AG10803 (cell line): ENCODE data around the gene NFATC2.
A peak's percentile ranks its signal among the peaks of the same experiment; 100 is the strongest.

Experiments used
- DNase-seq: peaks from one replicate; pipeline ENCODE4 v3.0.0; 2010; ENCODE audit warnings: low read depth
- H3K4me3 ChIP-seq: 2 replicates; pipeline ENCODE4 v1.5.1; 2011; ENCODE audit warnings: mild to moderate bottlenecking, low read length, control low read depth
- TF ChIP-seq, protein P1 (sequence below): conservative IDR thresholded peaks from 2 replicates; pipeline ENCODE4 v1.5.1; 2011; ENCODE audit warnings: mild to moderate bottlenecking, low read length, control low read depth, inconsistent platforms

The NFATC2 gene

DNA sequence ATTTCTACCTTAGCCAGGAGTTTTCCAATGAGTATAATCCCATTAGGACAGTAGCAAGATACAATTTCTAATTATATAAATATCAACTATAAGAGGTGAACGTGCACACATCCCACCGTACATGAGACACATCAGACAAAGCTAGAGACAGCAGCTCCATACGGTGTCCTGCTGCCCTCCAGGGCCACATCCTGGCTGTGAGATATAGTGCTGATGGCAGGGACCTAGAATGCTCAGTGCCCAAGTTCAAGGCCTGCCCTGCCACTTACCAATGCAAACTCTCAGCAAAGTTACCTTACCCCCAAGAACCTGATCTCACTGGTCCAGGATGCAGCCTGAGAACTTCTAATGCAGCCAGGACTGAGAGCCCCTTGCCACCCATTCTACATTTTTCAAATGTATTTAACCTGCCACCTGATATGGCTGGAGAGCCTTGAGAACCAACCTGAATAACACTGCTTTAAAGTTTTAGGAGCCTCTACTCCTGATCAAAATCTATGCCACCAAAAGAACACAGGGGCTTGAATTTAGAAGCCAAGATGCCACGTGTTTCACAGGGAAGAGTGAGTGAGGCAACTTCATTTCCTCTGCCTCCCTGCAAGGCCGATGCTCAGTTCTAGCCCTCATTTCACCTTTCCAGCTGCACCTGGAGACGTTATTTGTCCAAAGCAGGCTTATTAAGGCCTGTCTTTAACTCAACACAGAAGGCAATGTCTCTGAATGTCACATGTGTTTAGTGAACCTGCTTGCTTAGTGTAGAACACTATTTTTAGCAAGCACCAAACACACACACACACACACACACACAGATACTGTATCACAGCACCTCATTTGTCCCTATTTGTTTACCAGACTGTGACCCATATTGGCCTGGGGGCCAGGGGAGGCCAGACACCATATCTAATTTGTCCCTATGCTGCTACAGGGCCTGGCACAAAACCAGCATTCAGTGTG, 6.1 kb downstream of the NFATC2 start:
- H3K4me3 ChIP-seq, result no peak overlapping the region
- DNase-seq, result no peak
- TF ChIP-seq, protein P1, sequence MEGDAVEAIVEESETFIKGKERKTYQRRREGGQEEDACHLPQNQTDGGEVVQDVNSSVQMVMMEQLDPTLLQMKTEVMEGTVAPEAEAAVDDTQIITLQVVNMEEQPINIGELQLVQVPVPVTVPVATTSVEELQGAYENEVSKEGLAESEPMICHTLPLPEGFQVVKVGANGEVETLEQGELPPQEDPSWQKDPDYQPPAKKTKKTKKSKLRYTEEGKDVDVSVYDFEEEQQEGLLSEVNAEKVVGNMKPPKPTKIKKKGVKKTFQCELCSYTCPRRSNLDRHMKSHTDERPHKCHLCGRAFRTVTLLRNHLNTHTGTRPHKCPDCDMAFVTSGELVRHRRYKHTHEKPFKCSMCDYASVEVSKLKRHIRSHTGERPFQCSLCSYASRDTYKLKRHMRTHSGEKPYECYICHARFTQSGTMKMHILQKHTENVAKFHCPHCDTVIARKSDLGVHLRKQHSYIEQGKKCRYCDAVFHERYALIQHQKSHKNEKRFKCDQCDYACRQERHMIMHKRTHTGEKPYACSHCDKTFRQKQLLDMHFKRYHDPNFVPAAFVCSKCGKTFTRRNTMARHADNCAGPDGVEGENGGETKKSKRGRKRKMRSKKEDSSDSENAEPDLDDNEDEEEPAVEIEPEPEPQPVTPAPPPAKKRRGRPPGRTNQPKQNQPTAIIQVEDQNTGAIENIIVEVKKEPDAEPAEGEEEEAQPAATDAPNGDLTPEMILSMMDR, result no peak

DNA sequence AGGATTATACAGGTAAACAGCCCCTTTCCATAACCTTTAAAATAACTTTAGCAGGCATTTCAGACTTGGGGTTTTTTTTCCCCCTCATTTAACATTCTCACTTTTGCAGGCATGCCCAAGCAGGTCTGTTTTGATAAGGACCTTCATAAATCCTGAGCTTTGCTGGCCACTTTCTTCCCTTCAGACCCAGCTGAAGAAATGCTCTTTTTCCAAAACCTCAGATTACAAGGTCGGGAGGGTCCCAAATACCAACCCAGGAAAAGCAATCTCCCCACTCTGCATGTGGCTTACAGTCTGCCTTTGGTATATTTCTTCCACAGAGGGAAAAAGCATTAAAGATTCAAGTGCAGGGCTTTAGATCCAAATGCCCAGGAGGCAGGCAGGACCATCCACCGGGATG, 6.8 kb downstream of the NFATC2 start:
- TF ChIP-seq, protein P1, result no peak
- DNase-seq, result no peak
- H3K4me3 ChIP-seq, result no peak overlapping the region

DNA sequence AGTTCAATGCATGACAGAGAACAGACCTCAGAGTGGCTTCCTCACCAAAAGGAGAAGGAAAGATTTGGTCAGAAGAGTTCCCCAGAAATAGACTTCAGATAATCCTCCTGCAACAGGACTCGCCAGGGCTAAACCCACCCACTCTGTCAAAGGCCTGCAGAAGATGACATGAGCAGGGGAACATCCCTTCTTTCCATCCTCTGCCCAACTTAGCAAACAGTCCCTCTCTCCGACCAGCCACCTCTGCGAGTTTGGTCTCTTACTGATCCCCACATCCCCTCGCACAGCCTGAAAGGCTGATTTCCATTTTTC, 7.5 kb downstream of the NFATC2 start:
- no peak overlapping the region for H3K4me3 ChIP-seq
- DNase-seq, result no peak
- TF ChIP-seq, protein P1, result no peak

DNA sequence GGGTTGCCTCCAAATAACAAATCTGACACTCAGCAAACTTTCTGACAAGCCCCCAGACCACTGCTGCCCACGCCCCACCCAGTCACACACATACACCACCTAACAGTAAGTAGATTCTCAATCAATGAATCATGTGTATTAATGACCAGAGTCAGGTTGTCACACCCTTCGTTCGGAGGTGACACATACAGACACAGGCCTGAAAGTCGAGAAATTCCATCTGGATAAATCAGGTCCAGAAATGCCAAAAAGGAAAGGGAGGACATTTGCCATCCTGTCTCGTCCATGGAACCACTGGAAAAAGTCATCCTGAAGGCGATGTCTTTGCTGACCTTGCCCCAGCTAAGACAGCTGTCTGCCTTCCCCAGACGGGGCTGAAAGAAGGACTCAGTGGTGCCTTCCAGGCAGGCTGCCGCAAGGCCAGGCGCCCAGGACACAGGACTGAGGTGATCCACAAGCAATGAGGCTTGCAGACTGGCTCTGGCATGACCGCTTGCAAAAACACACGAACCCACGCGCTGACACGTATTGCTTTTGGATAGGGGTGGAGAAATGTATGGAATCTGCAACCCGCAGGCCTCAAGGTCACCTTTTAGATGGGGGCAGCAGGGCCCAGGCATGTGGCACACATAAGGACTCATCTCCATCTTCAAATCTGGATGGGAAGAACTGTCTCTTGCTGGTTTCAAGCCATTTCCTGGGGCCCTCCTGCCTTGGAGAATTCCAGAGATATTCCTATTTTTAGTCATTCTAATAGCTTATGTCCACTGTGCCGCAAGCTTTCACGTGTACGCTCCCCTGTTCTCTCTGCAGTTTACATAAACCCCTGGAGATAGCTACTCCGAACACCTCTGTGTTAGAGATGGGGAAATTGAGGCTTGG, 9.0 kb downstream of the NFATC2 start:
- TF ChIP-seq, protein P1, result no peak; the same call in 1 of the 2 replicates
- H3K4me3 ChIP-seq, result no peak overlapping the region

DNA sequence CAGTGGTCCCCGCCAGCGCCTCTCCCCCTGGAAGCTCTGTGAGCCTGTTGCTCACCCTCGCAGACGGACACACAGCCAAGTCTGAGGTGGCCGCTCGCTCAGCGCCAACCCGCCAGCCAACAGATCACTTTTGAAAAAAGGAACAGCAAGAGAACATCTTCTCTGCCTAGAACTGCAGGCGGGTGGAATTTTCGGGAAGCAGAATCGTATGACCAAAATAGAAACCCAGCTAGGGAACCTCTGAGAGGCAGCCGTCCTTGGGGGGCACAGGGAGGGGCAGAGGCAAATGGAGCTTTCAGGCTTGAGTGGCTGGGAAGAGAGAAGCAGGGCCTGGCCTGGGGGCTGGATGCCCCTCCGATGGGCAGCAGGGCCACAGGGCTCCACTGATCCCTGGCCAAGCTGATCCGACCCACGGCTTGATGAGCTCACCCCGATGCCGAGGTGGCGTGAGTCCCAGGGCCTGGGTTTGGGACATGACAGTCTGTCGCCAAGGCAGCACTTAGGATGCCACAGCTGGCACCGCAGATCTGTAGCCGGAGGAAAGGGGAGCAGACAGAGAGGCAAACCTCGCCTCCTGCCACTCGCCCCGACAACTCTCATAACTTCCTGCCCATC, 9.8 kb downstream of the NFATC2 start:
- H3K4me3 ChIP-seq, result no peak overlapping the region
- DNase-seq, result peak; percentile 71
- TF ChIP-seq, protein P1, result no peak

More for the DNA sequence above, 9.0 kb downstream of the NFATC2 start:
- DNase-seq, result peak; percentile 76

DNA sequence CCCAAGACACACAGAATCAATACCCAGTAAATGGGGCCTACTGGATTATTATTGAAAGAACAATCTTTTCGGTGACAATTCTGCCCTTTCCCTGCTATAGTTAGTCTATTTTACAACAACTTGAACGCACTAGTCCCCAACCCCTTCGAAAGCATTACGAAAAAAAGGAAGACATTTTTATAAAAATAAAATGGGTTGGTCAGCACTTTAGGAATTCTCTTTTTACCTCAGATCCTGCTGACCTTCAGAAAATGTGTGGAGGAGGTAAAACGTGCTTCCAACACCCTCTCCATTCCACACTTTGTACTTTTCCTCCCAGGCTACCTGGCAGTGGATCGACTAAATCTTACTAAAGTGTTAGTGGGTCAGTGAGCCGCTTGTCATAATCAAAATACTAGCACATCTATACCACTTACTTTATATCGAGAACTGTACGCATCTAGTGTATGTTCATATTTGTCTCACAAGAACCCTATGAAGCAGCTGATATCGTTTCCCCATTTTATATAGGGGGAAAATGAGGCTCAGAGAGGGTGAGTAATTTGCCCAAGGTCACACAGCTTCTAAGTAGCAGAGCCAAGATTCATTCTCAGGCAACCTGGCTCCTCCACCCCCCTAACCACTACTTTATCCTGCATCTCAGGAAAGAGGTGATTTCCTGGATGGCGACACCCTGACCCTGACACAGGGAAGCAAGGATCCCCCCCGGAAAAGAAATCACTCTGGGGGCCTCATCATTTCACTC, 10.6 kb downstream of the NFATC2 start:
- H3K4me3 ChIP-seq, result no peak overlapping the region
- no peak for DNase-seq
- TF ChIP-seq, protein P1, result no peak
